ENCODE results near the gene SFSWAP.

GRCh38 chr12:131848753-131849152, 137.9 kb downstream of the SFSWAP start:
- no peak for TF ChIP-seq CTCF (IDR thresholded peaks at IDR 0.05; ENCODE audit: low read depth, low read length, poor library complexity, severe bottlenecking)
- no peak for TF ChIP-seq EZH2phosphoT487 (IDR thresholded peaks at IDR 0.05; ENCODE audit: borderline replicate concordance, low read length)
